ENCODE measurements around the gene DIP2A.

DNA sequence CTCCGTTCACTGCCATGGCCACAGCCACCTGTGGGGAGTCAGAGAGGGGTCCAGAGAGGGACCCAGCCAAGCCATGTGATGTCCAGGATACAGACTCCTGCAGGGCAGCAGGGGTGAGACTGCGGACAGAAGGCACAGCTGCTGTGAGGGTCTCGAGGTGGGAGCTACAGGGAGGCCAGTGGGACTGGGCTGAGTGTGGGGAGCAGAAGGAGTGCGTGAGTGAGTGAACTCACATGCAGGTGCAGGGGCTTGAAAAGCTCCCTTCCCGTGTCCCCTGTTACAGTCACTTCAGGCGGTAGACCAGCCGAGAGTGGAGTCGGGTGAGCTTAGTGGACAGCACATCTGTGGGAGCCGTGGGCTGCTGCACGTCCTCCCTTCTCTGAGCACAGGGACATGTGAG is 103.8 kb downstream of the DIP2A start:
- TF ChIP-seq, protein P1, sequence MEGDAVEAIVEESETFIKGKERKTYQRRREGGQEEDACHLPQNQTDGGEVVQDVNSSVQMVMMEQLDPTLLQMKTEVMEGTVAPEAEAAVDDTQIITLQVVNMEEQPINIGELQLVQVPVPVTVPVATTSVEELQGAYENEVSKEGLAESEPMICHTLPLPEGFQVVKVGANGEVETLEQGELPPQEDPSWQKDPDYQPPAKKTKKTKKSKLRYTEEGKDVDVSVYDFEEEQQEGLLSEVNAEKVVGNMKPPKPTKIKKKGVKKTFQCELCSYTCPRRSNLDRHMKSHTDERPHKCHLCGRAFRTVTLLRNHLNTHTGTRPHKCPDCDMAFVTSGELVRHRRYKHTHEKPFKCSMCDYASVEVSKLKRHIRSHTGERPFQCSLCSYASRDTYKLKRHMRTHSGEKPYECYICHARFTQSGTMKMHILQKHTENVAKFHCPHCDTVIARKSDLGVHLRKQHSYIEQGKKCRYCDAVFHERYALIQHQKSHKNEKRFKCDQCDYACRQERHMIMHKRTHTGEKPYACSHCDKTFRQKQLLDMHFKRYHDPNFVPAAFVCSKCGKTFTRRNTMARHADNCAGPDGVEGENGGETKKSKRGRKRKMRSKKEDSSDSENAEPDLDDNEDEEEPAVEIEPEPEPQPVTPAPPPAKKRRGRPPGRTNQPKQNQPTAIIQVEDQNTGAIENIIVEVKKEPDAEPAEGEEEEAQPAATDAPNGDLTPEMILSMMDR (IDR thresholded peaks at IDR 0.05; ENCODE audit: poor library complexity, severe bottlenecking) = no peak
- no peak for TF ChIP-seq EZH2 (IDR thresholded peaks at IDR 0.05; ENCODE audit: borderline replicate concordance, insufficient read depth, low read length, poor library complexity, severe bottlenecking)
- no peak for TF ChIP-seq TAF1 (IDR thresholded peaks at IDR 0.05; ENCODE audit: low read depth)
- no peak for TF ChIP-seq REST (IDR thresholded peaks at IDR 0.05; ENCODE audit: borderline replicate concordance)
- TF ChIP-seq EP300 (conservative IDR thresholded peaks at IDR 0.05; ENCODE audit: poor library complexity, severe bottlenecking) = no peak
- TF ChIP-seq POLR2AphosphoS5 (IDR thresholded peaks at IDR 0.05) = no peak
- TF ChIP-seq MXI1 (conservative IDR thresholded peaks at IDR 0.05; ENCODE audit: poor library complexity, severe bottlenecking) = no peak
- no peak for TF ChIP-seq RAD21 (conservative IDR thresholded peaks at IDR 0.05)
